HTR-8/SVneo (cell line): Measurements from ENCODE around the gene MEF2D.

Experiments used
- DNase-seq: peaks from one replicate; pipeline ENCODE4 v3.0.0; 2011; ENCODE audit warnings: low spot score, mixed read lengths; ENCODE audit not compliant: insufficient read length
- FAIRE-seq: peaks from 2 replicates; lab custom pipeline; 2011; peaks lifted over from hg19 to GRCh38; lab: Jason Lieb, UNC

MEF2D gene

DNA sequence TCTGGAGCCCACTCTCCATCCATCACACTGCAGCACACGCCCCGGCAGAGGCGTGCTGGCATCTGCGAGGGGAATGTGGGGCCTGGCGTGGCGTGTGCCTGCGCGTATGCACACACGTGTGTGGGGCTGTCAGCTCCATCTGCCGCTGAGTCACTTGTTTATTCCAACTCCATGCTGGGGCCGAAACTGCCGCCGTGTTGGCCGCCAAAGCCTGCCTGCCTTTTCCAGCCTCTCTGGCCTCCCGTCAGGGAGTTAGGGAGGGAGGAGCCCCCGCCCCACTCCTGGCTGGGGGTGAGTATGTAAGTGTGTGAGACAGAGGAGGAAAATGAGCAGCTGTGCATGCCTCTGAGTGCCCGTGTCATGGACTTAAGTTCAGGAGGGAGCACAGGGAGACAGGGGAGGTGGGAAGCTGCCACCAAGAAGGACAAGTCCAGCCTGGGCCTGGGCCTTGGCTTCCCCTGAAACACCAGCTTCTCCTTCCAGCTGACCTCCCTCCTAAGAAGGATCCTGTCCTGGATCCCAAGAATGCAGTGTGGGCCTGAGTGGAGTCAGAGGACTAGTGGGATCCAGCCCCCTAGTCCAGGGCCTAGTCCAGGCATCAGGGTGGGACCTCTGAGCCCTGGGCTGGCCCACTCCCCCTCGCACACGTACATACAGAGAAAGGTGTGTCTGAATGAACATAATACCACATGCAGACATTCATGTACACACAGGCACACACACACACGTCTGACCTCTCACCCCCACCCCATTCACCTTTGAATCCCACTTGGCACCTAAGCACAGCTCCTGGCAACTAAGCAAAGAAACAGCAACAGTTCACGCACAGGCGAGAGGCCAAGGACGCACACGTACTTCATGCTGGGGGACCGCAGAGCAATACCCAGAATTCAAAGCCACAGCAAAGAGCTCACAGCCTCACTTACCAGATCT, 24.7 kb downstream of the MEF2D start:
- DNase-seq = no peak
- no peak for FAIRE-seq

DNA sequence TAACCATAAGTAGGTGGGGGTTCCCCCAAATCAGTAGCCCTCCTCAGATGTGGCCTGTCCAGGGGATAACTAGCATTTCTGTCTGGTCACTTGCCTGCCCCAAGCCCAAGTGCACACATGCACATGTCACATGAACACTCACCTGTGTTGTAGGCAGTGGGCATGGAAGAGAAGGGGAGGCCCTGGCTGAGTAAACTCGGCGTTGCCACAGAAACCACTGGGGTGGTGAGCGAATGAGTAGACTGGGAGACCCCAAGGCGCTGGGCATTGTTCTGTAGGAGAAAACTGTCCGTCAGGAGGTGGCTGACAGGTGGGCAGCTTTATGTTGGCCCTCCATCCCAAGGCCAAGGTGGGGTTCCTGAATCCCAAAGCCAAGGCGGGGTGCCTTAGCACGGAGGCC, 25.6 kb downstream of the MEF2D start:
- no peak for FAIRE-seq

GRCh38 chr1:156471496-156472490, 28.8 kb downstream of the MEF2D start:
- FAIRE-seq (no peak), DNase-seq (no peak)

More for the DNA sequence above, 25.6 kb downstream of the MEF2D start:
- DNase-seq = no peak

GRCh38 chr1:156470473-156470872, 30.1 kb downstream of the MEF2D start:
- DNase-seq = no peak
- no peak for FAIRE-seq

DNA sequence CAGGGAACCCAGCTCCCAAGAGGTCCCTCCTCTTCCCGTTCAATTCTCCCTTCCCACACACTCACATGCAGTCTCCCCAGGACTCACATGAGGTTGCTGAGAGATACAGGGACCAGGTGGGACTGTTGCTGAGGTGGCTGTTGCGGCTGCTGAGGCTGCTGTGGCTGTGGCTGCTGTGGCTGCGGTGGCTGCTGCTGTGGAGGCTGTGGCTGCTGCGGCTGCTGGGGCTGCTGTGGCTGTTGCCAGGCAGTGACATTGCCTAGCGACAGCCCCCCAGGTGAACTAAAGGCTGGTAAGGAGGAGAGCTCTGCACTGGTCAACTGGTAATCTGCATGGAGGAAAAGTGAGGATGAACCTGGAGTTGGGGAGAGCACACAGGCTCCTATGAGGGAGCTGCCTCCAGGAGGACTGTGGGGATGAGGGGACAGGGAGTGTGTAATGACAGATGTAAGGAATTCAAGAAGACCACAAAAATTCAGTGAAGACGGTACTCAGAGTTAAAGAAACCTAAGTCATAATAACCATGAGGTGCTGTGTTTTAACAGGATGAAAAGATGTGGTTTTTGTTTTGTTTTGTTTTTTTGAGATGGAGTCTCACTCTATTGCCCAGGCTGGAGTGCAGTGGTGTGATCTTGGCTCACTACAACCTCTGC, 31.8 kb downstream of the MEF2D start:
- DNase-seq (no peak), FAIRE-seq (no peak)

- FAIRE-seq = no peak
Measured at GRCh38 chr1:156467906-156468305, 32.7 kb downstream of the MEF2D start.

GRCh38 chr1:156467385-156467784, 33.2 kb downstream of the MEF2D start:
- no peak for FAIRE-seq
- DNase-seq = no peak

More at GRCh38 chr1:156467906-156468305, 32.7 kb downstream of the MEF2D start:
- no peak for DNase-seq

DNA sequence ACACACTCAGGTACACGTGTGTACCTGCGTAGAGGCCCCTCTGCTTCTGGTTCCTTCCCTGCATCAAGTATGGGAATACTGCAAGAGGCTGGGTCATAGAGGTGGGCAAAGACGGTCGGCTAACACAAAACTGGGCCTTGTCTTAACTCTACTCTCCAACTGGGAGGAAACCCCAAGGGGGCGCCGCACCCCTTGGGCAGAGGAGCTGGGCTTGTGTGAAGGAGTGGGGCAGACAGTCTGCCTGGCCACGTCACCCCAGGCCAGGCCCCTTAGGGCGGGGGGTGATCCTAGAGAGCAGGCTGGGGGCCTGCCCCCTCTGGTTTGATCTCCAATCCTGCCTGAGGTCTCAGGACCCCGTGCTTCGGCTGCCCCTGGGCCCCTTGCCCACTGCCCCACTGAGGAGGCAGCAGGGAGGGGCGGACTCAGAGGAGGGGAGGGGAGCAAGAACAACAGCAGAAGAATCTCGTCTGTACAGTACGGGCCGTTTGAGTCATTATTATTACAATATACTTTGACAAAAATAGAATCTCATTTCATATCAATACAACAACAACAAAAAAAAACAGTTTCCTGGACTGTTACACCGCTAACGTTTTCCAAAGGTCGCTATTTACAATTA, 34.7 kb downstream of the MEF2D start:
- no peak for DNase-seq
- FAIRE-seq = no peak

GRCh38 chr1:156464825-156465452, 35.6 kb downstream of the MEF2D start:
- no peak for FAIRE-seq
- DNase-seq = no peak

DNA sequence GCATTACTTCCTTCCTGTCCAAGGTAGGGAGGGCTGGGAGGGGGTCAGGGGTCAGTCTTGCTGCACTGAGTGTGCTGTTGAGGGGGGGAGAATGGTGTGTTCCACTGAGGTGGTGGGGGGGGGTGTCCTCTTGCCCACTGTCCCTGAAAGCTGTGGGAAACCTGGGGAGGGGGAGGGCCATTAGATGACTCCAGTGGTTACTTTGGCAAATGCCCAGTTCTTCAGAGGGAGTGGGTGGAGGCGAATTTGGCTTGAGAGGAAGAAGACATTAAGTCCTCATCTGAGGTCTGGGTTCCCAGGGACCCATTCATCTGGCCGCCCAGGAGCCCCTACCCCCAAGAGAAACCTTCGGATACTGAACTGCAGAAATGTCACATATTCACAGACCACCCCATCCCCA, 36.2 kb downstream of the MEF2D start:
- no peak for DNase-seq
- FAIRE-seq = no peak

DNA sequence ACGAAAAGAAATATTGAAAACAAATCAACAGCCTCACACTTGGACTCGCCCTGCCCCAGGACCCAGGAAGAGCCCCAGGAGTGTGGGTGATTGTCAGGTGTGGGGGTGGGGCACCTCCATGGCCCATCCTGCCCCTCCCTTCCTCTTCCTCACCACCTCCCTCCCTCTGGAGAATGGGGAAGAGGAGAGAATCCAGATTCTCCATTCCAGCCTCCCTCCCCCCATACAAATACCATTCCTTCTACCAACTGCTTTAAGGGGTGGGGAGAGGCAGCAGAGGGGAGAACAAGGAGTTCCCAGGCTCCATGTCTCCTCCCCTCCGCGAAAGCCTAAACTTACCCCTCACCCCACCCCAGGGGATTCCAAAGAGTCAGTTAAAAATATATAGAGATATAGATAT, 36.7 kb downstream of the MEF2D start:
- FAIRE-seq (no peak), DNase-seq (no peak)

- no peak for FAIRE-seq
- DNase-seq = no peak
Measured at GRCh38 chr1:156462954-156463795, 37.4 kb downstream of the MEF2D start.

GRCh38 chr1:156461781-156462647, 38.6 kb downstream of the MEF2D start:
- no peak for FAIRE-seq
- DNase-seq = no peak

GRCh38 chr1:156461109-156461508, 39.5 kb downstream of the MEF2D start:
- FAIRE-seq (no peak), DNase-seq (no peak)

- DNase-seq = no peak
- FAIRE-seq = no peak
Measured at GRCh38 chr1:156460525-156460924, 40.0 kb downstream of the MEF2D start.

DNA sequence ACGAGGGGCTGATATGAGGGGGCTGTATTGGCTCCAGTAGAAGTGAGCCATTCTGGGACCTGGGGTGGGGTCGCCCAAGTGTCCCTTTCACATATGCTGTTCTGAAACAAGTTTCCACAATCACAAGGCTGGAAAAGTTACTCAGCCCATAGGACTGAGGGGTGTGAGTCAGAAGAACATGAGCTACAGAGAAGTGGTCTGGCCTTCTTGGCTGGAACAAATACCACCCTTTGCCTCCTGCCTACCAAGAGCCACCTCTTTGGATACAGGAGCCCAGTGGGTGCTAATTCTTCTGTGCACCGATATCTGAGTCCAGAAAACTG, 42.4 kb downstream of the MEF2D start:
- no peak for DNase-seq
- no peak for FAIRE-seq

DNA sequence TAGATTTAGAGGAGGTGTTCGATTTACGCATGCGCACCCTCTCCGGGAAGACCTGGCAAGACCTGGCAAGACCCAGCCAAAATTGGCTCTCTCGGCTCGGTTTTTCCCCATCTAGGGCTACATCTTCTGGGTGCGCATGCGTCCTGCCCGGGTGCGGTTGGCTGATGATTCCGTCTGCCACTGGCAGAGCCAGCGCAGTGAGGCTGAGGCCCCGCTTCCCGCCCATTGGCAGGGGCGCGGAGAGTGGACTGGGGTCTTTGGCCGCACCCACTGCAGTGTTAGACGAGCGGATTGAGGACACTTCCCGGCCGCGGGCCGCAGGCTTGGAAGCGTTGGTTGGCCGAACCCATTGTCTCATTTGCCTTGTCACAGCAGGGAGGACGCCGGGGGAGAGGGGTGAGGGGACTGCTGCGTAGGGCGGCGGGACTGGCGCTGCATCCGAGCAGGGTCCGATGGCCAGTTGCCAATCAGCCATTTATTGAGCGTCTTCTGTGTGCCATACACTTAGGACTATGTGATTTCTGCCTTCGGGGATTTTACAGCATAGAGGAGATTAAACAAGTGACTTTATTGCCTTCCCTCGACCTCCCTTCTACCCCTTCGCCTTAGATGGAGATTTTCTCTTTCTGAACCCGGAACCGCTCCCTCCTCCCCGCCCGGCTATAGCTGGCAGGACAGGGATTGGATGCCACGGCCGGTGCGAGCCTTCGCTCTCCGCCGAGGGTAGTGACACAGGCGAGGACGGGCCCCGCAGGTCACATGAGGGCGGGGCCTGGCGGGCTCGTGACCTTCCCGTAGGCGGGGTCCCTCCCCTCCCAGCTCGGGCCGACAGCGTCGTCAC, 43.7 kb downstream of the MEF2D start:
- FAIRE-seq (no peak), DNase-seq (peak; percentile 97)
